GM12874 (cell line): ENCODE measurements around the gene RAB30.

Experiments used
- CTCF ChIP-seq: IDR thresholded peaks from 2 replicates; pipeline ENCODE4 v1.5.1; 2011; ENCODE audit warnings: low read depth, mild to moderate bottlenecking, control low read depth, low read length, moderate library complexity; ENCODE audit not compliant: insufficient read depth

RAB30 gene

DNA sequence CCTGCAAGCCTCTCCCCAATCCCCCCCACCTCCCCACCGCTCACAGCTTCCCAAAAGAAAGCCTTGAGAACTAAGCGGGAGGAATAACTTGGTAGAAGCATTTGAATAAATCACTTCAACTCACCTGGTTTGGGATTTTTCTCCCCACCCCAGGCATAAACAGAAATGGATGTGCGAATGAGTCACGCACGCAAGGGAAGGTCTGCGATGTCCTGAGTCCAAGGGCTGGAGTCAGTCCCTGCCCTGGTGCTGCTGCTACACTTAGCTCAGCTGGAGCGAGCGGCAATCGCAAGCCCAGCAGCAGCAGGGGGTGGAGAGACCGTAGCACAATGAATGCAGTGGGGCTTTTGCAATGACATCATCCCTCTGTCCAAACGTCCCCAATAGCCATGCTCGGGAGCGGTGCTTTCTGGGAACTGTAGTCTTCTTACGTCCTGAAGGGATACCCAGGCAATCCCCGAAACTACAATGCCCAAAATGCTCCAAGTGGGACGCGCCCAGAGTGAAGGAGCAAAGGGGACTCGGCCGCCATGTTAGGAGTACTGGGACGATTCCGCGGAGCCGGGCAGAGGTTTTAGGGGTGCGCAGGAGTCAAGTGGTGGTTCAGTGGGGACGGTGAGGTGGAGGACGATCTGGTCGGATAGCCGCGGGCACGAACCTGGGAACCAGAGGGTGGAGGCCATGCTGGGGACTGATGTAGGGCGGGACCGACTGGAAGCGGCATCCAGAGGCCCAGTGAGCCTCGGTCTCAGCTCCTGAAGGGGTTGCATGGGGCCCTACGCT lies at the start of gene RAB30:
TSS of gene RAB30 (minus strand) at position 331 of the 783 bp plus-strand sequence. CDS start 74,581 bp downstream, outside the sequence.
- TF ChIP-seq CTCF = no peak

DNA sequence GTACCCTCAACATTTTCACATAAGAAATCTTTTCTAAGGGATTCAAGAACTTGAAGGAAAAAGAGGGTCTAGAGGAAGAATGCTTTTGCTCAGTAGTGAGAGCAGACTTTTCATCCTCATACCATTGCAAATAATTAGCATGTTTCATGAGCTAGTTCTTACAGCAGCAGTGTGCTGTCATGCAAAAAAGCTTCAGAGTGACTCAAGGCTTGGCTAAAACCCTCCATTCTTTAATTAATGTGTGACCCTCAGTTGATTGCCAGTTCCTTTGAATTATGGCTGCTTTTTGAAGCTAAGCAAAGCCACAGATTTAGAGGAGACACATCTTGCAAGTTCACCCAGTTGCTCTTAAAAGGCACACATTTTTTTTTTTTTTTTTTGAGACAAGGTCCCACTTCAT lies 48.6 kb upstream of the RAB30 start:
- no peak for TF ChIP-seq CTCF

GRCh38 chr11:83119216-83119615 lies 47.5 kb upstream of the RAB30 start:
- no peak for TF ChIP-seq CTCF

DNA sequence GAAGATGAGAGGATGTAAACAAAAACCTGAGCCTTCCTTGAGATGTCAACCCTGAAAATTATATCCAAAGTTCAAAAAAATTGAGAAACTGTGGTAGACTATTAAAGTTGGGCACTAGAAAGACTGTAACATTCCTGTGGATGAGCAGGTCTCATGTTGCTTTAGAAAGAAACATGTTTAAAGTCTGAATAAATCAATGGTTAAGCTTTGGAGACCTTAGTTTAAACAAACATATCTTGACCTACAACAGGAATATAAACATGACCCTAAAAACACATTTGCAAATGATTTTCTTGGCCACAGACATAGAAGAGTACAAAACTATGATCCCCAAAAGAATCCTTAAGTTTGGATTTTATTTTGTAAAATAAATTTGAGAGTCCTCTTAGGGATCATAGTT lies 47.1 kb upstream of the RAB30 start:
- TF ChIP-seq CTCF = no peak

GRCh38 chr11:83116015-83116641 lies 44.4 kb upstream of the RAB30 start:
- TF ChIP-seq CTCF = no peak

DNA sequence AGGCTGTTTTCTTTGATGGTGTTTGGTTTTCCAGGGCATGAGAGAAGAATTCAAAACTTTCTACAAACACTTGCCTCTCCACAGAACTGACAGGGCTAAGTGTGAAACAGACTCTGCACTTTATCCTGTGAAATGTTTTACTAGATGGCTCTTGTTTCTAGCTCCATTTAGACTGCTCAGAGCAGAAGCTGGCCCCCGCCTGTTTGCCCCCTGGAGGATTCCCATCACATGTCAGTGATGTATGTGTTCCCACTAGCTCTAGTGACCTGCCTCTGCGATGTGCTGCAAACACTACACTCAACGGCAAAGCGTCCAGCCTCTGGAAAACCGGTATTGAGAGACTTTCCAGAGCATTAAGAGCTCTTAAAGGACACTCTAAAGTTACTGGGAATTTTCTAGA lies 43.9 kb upstream of the RAB30 start:
- no peak for TF ChIP-seq CTCF

DNA sequence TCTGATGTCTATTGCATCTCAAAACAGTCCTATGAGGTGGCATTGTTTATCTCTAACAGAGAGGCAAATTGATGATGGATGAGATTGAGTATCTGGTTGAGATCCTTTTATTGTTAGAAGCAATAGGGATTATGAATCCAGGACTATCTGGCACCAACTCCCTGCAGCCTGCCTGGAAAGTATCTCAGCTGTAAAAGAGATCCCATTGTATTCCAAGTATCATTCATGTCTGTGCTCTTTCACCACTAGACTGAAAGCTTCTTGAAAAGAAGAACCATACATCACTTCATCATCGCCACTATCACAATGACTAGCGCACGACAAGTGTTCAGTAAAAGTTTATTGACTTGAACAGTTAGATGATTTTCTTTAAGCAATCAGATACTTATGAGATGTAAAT lies 43.3 kb upstream of the RAB30 start:
- no peak for TF ChIP-seq CTCF
